Measurements from ENCODE around the gene PHAF1.

The PHAF1 gene

DNA sequence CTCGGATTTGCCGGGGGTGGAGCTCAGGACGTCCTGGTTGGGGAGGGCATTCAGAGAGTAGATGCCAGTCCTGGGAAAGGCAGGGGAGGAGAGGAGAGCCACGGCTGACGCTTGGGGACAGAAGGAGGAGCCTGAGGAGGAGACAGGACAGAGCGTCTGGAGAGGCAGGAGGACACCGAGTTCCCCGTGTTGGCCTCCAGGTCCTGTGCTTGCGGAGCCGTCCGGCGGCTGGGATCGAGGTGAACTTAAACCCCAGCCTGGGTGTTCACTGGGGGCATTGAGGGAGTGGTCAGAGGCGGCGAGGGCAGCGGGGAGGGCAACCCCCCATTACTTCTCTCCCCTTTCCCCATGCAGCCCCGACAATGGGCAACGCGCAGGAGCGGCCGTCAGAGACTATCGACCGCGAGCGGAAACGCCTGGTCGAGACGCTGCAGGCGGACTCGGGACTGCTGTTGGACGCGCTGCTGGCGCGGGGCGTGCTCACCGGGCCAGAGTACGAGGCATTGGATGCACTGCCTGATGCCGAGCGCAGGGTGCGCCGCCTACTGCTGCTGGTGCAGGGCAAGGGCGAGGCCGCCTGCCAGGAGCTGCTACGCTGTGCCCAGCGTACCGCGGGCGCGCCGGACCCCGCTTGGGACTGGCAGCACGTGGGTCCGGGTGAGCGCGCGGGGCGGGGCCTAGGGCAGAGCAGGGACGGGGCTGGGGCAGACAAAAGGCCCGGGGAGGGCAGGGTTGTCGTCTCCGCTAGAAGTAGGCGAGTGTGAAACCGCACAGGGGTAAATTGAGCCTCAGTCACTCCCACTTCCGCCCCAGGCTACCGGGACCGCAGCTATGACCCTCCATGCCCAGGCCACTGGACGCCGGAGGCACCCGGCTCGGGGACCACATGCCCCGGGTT lies 64.3 kb downstream of the PHAF1 start:
- TF ChIP-seq, protein P1, sequence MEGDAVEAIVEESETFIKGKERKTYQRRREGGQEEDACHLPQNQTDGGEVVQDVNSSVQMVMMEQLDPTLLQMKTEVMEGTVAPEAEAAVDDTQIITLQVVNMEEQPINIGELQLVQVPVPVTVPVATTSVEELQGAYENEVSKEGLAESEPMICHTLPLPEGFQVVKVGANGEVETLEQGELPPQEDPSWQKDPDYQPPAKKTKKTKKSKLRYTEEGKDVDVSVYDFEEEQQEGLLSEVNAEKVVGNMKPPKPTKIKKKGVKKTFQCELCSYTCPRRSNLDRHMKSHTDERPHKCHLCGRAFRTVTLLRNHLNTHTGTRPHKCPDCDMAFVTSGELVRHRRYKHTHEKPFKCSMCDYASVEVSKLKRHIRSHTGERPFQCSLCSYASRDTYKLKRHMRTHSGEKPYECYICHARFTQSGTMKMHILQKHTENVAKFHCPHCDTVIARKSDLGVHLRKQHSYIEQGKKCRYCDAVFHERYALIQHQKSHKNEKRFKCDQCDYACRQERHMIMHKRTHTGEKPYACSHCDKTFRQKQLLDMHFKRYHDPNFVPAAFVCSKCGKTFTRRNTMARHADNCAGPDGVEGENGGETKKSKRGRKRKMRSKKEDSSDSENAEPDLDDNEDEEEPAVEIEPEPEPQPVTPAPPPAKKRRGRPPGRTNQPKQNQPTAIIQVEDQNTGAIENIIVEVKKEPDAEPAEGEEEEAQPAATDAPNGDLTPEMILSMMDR (IDR thresholded peaks at IDR 0.05; ENCODE audit: insufficient read depth, low read depth, low read length, missing control alignments), result peak; percentile 34
- DNase-seq (ENCODE audit: low read depth), result peak; percentile 96
- peak overlapping the region; percentile 55 for H3K4me3 ChIP-seq (ENCODE audit: low read length)

GRCh38 chr16:67174706-67175231 lies 65.0 kb downstream of the PHAF1 start:
- peak overlapping the region; percentile 55 for H3K4me3 ChIP-seq (ENCODE audit: low read length)
- DNase-seq (ENCODE audit: low read depth), result no peak
- TF ChIP-seq, protein P1 (IDR thresholded peaks at IDR 0.05; ENCODE audit: insufficient read depth, low read depth, low read length, missing control alignments), result no peak

DNA sequence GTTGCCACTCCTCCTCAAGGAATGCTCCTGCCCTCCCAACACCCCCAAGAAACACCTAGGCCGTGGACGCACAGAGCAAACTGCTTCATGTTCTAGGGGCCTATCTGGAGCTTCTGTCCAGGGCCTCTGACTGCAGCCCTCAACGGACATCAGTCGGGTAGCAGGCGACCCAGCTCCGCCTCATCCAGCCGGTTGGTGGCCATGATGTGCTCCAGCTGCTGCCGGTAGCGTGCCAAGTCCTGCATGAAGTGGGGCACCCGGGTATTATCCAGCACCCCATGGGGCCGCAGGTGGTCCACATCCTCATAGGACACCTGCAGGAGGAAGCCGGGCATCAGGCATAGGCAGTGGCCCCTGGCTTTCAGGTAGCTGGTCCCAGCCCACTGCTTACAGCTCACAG lies 66.9 kb downstream of the PHAF1 start:
- TF ChIP-seq, protein P1 (IDR thresholded peaks at IDR 0.05; ENCODE audit: insufficient read depth, low read depth, low read length, missing control alignments), result no peak
- no peak overlapping the region for H3K4me3 ChIP-seq (ENCODE audit: low read length)
- DNase-seq (ENCODE audit: low read depth), result no peak

DNA sequence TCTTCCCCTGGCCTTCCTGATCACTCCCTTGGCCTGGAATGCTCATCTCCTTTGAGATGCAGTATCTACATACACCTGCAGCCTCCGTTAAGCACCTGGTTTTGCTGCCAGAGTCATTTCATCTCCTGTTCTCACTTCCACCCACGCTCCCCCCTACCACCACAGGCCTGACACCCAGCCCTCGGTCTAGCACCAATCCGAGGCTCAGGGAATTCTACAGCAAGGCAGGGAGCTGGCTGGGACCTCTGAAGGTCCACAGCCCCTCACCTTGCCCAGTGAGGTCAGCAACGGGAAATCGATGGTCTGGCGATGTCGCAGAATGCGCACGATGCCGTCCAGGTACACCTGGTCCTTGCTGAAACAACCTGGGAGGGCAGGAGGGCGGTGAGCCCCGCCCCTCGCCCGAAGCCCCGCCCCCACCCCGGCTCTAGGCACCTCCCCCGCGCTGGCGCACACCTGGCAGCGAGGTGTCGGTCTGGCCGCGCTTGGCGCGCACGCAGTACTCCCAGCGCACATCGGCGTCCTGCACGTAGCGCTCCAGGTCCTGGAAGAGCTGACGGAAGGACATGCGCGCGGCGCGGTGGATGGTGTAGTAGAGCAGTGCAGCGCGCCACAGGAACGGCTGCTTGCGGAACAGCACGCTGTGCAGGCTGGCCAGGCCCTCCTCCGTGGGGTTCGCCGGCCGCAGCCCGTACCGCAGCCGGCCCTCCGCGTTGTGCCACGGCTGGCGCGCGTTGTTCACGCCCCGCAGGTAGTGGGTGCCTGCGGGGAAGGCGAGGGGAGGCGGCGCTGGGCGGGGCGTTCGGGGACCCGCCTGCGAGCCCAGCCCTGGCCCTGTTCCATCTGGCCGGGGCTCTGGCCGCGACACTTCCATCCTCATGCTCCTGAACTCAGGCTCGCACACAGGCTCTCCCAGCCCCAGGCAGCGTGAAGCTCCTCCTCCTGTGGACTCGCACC lies 68.3 kb downstream of the PHAF1 start:
- TF ChIP-seq, protein P1 (IDR thresholded peaks at IDR 0.05; ENCODE audit: insufficient read depth, low read depth, low read length, missing control alignments), result peak; percentile 22
- H3K4me3 ChIP-seq (ENCODE audit: low read length), result peak overlapping the region; percentile 38
- DNase-seq (ENCODE audit: low read depth), result peak; percentile 97

- TF ChIP-seq, protein P1 (IDR thresholded peaks at IDR 0.05; ENCODE audit: insufficient read depth, low read depth, low read length, missing control alignments), result peak; percentile 11
- DNase-seq (ENCODE audit: low read depth), result no peak
- no peak overlapping the region for H3K4me3 ChIP-seq (ENCODE audit: low read length)
Measured at GRCh38 chr16:67179421-67180080, 69.8 kb downstream of the PHAF1 start.

GRCh38 chr16:67180166-67180565 lies 70.4 kb downstream of the PHAF1 start:
- H3K4me3 ChIP-seq (ENCODE audit: low read length), result no peak overlapping the region
- DNase-seq (ENCODE audit: low read depth), result no peak
- TF ChIP-seq, protein P1 (IDR thresholded peaks at IDR 0.05; ENCODE audit: insufficient read depth, low read depth, low read length, missing control alignments), result no peak
